Measurements from ENCODE around the gene HOXD11.

Gene HOXD11

DNA sequence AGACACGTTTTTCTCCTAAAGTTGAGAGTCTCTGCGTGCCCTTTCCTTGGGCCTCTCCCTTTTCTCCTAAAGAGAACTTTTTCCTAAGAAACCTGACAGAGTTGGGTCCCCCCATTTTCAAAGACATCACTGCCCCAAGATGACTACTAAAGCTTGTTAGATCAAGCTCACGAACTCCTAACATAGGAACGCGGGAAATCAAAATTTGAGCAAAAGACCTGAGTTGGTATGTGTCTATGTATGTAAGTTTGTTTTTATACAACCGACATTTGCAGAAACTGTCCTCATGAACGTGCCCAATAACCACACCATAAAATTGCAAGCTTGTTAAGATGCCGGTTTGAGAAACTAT lies 13.2 kb upstream of the HOXD11 start:
- no peak for DNase-seq (ENCODE audit: low read depth)

DNA sequence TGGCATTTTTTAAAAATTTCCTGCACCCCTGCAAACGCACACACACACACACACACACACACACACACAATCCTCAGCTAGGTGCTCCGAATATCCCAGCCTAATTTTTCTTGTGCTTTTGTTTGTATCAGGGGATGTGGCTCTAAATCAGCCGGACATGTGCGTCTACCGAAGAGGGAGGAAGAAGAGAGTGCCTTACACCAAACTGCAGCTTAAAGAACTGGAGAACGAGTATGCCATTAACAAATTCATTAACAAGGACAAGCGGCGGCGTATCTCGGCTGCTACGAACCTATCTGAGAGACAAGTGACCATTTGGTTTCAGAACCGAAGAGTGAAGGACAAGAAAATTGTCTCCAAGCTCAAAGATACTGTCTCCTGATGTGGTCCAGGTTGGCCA lies 12.7 kb upstream of the HOXD11 start:
- no peak for DNase-seq (ENCODE audit: low read depth)

DNA sequence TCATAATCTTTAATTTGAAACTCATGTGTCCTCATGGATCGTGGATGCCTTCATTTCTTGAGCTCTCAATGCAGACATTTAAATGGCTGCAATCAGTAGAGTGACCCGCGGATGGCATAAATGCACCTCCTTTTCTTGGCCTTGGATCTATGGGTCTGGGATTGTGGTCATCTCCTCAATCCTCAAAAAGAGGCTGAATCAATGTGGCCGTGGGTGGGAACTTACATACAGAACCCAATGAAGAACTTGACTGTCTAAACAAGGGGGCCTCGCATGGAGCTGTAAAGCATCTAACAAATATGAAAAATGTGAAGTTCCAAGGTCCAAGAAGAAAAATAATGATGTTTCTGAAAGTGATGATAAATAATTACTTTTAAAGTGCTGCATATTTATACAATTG lies 11.7 kb upstream of the HOXD11 start:
- no peak for DNase-seq (ENCODE audit: low read depth)

DNA sequence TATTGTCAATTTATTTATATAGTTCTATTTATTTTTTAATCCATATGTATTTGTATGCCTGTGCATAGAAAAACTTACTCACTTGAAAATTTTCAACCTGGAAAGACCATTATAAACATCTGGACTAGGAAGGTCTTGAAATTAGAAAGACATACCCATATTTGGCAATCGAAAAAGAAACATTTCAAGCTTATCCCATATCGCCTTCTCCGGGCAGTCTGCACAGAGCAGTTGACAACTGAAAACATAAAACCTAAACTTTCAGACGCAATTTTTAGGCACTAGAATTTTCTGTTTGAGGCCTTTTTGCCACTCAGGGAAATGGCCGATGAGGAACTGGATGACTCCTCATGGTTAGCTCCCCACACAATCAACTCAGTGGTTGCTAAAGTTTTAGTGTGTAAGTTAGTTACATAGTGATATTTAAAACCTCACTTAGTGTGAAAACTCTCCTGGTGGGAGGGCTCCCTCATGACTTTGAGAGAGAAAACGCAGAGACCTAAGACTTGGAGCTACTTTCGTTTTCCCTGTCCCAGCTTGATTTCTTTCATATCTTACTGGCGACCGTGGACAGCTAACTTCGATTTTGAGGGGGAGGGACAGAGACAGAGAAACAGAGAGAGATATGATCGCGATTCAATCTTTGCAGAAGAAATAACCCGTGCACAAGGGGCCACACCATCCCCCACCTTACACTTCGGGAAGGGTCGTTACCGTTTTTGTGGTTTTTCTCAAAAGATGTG lies 10.7 kb upstream of the HOXD11 start:
- DNase-seq (ENCODE audit: low read depth) = no peak

GRCh38 chr2:176096986-176097819 lies 9.9 kb upstream of the HOXD11 start:
- peak; percentile 21 for DNase-seq (ENCODE audit: low read depth)

- no peak for DNase-seq (ENCODE audit: low read depth)
Measured at GRCh38 chr2:176097820-176098365, 9.2 kb upstream of the HOXD11 start.

GRCh38 chr2:176098366-176099158 lies 8.5 kb upstream of the HOXD11 start:
- no peak for DNase-seq (ENCODE audit: low read depth)

DNA sequence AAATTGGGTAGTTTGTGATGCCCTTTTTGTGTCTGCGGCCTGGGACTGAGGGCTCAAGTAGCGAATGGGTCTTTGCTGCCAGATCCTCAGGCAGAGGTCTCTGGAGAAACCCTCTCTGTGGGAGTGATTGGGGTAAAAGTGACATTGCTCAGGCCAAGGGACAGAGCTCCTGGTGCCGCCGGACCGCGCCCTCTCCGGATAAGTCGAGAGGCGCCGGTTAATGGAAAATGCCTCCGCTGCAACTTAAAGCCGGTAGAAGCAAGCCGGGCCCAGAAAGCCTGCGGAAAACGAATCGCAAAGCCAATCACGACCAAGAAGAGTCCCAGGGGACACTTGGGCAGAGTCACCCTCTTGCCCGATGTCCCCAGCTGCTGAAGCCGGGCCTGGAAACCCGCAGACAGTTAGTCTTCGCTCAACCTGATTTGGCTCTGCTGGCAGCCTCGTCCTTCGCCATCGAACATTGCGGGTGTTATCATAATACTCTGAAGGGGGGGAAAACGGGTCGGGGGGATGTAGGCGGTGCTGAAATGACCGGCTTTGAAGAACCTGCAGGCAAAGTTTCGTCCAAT lies 7.8 kb upstream of the HOXD11 start:
- no peak for DNase-seq (ENCODE audit: low read depth)

- DNase-seq (ENCODE audit: low read depth) = no peak
Measured at GRCh38 chr2:176099728-176100546, 7.1 kb upstream of the HOXD11 start, which contains the start of gene HOXD12. Gene HOXD12, plus strand, starts transcription at chr2:176099795. Its CDS starts 7 bp downstream, at chr2:176099802.

DNA sequence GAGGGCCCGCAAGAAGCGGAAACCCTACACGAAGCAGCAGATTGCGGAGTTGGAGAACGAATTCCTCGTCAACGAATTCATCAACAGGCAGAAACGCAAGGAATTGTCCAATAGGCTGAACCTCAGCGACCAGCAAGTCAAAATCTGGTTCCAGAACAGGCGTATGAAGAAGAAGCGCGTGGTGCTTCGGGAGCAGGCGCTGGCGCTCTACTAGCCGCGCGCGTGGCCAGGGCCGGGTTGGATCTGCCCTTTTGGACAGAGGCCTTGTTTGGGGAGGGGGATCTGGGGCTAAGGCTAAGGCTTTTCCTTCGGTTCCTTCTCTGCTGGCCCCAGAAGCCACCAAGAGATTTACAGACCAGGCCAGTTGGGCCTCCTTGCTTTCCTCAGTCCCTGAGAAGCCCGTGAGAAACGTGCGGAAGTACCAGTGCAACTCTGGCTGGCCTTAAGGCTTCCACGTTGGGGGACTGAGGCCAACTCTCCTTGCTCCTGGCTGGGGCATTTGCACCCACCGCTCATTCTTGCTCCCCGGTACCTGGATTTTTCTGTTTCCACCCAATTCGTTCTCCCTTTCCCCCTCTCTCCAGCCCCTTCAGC lies 6.4 kb upstream of the HOXD11 start:
- DNase-seq (ENCODE audit: low read depth) = no peak

DNA sequence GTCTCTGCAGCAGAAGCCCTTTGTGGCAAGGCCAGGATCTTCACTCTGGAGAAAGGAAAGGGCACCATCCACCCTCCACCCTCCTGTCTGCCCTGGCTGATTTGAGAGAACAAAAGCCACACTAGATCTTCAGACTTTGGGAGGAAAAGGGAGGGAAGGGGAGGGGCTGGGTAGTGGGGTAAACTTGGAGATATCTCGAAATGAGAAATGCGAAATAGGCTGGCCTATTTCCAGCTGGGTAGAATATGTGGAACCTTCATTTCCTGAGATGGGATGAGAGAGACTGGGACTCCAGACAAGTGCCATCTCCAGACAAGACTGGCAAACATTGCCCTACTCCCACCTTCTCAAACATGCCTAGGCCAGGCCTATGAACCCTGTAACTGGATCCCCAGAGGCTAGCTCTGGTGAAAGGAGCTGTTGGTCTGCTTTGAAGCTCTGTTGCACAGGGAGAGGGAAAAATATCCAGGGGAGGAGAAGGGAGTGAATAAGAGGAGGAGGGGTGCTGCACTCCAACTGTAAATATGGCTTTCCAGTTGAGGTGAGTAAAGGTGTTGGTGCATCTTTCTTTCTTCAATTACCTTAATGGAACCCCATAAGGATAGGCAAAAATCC lies 5.8 kb upstream of the HOXD11 start:
- DNase-seq (ENCODE audit: low read depth) = no peak

DNA sequence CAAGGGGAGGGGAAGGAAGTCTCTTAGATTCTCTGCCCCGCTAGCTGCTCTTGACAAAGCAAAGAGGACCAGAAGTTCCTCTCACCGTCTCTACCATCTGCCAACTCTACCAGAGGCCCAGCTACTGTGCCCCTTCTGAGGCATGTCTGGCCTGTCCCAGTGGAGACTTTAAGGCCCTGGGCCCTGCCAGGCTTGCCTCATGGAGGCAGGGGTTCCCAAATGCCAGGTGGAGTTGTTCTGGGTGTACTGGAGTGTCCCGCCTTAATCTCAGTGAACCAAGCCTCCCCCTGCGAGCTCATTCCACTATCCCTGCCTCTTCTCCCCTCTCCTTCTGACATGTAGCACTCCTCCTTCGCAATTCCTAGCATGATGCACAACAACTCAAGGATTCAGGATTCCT lies 5.2 kb upstream of the HOXD11 start:
- no peak for DNase-seq (ENCODE audit: low read depth)

GRCh38 chr2:176102309-176102866 lies 4.7 kb upstream of the HOXD11 start:
- no peak for DNase-seq (ENCODE audit: low read depth)

DNA sequence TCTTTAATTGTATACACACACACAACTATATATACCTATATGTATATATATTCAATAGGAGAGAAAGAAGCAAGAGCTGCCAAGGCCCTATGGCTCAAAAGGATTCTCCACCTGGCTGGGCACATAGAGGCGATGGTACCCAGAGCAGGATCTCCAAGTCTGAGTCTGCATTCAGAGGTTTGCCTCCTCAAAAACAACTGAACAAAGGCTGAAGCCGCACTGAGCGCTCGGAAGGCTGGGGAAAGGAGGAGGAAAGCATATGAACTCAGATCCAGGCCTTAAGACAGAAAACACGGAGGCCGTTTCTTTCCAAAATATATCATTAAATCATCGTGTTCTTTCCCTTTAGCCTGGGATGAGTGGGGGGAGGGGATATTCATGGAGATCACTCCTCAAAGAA lies 3.9 kb upstream of the HOXD11 start:
- no peak for DNase-seq (ENCODE audit: low read depth)

GRCh38 chr2:176103742-176104315 lies 3.3 kb upstream of the HOXD11 start:
- no peak for DNase-seq (ENCODE audit: low read depth)

GRCh38 chr2:176104316-176105077 lies 2.6 kb upstream of the HOXD11 start:
- no peak for DNase-seq (ENCODE audit: low read depth)

GRCh38 chr2:176105078-176105729 lies 1.9 kb upstream of the HOXD11 start:
- DNase-seq (ENCODE audit: low read depth) = no peak

All from stimulated activated CD8-positive, alpha-beta memory T cell treated with anti-CD3 and anti-CD28 coated beads, Interleukin-12 subunit alpha, Interleukin-12 subunit beta, amount 100 ng/mL, for 4 hours (primary cell).